ENCODE data around the gene GGTLC3.
"Not testable (repeated sequence)": the region's sequence is repeated elsewhere in the genome, so short reads cannot be mapped to it uniquely, and the experiment has no call there.

GGTLC3 gene

DNA sequence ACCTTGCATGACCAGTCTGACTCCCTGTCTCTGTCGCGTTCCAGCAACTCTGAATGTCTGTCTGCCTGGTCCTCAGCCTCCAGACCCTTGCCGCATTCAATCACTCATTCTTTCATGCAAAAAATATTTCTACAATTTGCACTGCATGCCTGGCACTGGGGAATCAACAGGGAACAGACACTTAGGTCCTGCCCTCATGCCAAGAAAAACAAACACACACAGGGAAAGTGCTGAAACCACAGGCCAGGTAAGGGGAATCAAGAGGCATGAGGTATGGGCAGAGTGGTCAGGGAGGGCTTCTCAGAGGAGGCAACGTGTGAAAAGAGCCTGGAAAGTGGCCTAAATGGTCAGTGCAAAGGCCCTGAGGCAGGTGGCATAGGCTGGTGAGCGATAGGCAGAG is at the start of gene GGTLC3:
Gene GGTLC3, minus strand, starts transcription at position 101 of the 400 bp plus-strand sequence. CDS start 264 bp downstream, outside the sequence.
- in situ Hi-C loops (cut with HindIII; ENCODE audit: low sequenced_read_pairs): not testable (repeated sequence)

DNA sequence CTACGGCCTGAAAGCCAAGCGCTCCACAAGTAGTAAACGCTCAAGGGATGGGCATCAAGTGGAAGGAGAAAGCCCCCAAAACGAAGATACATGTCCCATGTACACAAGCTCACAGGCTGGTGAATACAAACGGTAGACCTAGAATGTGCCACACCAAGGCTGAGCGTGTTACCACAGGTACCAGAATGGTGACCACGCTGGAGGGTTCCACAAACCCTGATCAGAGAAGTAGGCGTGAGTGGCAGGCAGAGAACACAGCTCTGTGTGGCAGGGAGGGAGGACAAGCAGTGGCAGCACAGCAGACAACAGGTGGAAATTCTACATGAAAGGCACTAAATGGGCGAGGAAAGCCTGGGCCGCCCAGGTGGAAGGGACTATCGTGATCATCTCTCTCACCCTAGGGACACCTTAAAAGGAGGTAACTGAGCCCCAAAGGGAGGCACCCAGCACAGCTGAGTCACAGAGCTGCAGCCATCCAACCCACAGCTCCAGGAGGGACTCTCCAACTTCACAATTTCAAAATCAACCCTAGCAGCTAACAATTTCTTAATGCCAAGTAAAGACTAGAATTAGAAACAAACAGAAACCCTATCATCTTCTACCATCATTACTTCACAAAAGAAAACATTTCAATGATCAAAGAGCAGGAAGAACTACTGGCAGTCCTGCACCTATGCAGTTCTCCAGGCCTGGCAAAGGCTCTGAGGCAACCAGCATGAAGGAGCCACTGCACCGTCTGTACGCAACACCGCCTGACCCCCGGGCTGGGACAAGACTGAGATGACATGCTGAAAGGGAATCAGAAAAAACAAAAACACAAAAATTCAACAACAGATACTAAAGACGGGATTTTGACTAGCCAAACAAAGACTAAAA is 42.4 kb upstream of the GGTLC3 start:
- in situ Hi-C loops (cut with HindIII; ENCODE audit: low sequenced_read_pairs): not testable (repeated sequence)

DNA sequence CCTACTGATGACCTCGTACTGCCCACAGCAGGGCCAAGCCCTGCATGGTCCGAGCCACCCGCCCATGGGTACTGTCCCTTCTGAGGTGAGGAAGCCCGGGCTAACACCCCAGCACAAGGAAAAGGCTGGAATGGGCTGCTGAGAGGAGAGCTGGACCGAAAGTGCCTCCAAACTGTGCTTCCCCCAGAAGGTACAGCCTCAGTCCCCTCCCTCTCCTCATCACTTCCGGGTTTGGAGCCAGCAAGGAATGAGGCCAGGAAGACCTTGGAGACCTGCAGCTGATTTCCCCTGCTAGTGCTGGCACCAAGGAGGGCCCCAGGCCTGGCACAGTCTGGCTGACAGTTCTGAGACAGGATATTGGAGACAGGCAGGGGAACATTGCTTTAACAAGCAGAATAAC is 41.0 kb upstream of the GGTLC3 start:
- in situ Hi-C loops (cut with HindIII; ENCODE audit: low sequenced_read_pairs): not testable (repeated sequence)

- in situ Hi-C loops (cut with HindIII; ENCODE audit: low sequenced_read_pairs): not testable (repeated sequence)
Measured at GRCh38 chr22:18558516-18558915, 40.6 kb upstream of the GGTLC3 start.

DNA sequence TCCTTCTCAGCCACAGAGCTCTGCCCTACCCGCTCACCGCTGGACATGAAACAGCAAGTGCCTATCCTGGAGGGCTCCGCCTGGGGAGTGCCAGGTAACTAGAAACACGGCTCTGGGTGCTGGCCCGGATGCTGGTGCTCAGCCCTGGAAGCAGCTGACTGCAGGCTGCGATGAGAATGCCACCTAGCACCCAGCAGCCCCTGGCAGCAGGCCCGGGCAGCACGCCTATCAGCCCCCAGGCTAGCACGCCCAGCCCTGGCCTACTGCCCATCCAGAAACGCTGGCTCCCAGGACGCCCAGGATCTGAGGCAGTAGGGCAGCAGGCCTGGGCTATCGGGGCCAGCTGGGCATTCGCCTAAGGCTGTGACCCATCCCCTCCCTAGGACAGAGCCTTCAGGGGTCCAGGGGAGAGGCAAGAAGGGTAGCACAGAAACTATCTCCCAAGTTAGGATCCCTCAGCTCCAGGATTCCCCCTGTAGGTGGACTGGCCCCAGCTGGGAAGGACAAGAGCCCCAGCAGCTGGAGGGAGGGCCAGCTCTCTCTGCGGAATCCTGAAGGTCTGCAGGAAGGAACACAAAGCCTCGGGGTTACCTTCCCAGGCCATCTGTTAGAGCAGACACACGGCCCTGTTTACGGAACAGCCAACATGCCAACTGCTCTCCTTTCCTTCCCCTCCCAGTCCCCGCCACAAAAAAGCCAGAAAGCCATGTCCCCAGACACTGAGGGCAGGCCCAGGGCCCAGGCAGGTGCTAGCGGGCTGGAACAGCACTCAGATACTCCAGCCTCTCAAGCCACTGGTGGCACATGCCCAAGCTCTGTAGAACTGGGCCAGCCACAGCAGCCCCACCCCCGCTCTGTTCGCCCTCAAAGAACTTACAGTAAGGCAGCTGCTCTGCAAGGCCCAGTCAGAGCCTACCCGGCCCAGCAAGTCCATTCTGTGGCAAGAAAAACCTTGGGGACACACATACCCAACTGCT is 36.6 kb upstream of the GGTLC3 start:
- in situ Hi-C loops (cut with HindIII; ENCODE audit: low sequenced_read_pairs): not testable (repeated sequence)

GRCh38 chr22:18552839-18553597 is 35.1 kb upstream of the GGTLC3 start:
- in situ Hi-C loops (cut with HindIII; ENCODE audit: low sequenced_read_pairs): not testable (repeated sequence)

DNA sequence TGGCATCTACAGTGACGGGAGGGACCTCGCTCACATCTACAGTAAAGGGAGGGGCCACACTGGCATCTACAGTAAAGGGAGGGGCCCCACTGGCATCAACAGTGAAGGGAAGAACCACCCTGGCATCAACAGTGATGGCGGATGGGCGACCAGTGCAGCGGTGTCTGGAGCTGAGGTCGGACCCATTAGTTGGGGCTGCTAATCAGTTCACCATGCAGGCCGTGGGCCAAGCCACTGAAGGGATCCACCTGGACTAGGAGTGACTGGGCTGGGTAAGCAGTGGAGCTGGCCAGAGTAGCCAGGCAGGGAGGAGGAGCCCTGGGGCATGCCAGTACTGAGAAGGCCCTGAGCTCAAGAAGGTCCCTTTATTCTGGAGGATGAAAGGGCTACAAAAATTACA is 33.1 kb upstream of the GGTLC3 start:
- in situ Hi-C loops (cut with HindIII; ENCODE audit: low sequenced_read_pairs): not testable (repeated sequence)

DNA sequence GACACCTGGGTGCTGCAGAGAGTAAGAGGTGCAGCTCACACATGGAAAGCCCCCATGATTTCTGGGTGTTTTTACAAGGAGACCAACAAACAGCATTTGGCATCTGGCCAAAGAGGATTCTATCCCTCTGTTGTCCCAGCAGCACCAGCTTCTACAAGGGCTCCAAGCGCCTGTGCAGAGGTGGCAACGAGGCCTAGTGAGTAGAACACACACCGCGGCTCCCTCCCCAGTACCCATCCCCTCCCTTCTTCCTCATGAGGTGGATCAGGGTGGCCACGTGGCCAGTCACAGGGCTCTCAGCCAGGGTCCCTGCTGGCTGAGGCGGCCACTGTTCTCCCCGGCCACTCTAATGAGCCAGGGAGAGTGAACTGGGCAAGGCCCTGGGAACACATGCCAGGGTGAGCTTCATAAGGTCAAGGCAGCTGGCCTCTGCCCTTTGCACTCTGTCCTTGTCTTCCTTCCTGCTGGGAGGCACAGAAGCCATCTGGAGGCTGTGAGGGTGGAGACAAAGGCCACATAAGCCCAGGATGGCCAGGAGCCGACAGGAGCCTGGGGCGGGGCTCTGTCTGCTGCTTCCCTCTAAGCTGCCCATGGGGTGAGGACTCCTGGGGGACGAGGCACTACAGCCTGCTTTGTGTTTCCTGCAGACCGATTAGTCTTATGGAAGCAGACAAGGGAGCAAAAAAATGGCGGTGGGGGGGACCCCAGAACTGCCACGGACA is 31.7 kb upstream of the GGTLC3 start:
- in situ Hi-C loops (cut with HindIII; ENCODE audit: low sequenced_read_pairs): not testable (repeated sequence)

DNA sequence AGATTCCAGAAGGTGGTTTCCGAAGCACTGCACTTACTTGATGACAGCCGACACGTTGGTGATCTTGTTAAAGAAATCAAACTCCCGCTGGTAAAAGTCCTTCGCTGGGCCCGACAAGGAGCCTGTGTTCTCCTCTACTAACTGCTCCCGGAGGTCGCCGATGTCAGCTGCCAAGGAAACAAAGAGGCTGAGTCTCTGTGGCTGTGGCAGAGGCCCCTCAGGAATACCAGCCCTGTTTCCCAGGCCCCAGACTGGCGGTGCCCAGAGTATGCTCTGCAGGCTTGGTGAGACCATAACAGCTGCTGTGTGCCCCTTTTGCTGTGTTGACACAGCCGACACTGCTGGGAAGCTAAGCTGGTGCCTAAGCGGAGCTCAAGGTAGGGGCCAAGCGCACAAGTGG is 26.7 kb upstream of the GGTLC3 start:
- in situ Hi-C loops (cut with HindIII; ENCODE audit: low sequenced_read_pairs): not testable (repeated sequence)

GRCh38 chr22:18543400-18543799 is 25.4 kb upstream of the GGTLC3 start:
- in situ Hi-C loops (cut with HindIII; ENCODE audit: low sequenced_read_pairs): not testable (repeated sequence)

DNA sequence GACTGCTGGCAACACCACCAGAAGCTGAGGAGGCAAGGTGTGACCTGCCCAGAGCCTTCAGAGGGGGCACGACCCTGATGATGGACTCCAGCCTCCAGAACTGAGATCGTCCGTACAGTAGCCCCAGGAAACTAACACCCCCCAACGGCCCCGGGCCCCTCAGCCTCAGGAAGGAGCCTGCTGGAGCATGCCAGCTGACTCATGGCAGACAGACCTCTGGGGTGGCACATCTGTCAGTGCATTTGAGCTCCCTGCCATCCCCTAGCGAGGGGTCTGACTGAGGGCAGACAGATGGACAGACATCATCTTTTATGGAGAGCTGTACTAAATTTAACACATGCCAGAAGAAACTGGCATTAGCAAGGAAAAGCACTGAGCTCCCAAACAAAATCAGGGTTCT is 22.0 kb upstream of the GGTLC3 start:
- in situ Hi-C loops (cut with HindIII; ENCODE audit: low sequenced_read_pairs): not testable (repeated sequence)

DNA sequence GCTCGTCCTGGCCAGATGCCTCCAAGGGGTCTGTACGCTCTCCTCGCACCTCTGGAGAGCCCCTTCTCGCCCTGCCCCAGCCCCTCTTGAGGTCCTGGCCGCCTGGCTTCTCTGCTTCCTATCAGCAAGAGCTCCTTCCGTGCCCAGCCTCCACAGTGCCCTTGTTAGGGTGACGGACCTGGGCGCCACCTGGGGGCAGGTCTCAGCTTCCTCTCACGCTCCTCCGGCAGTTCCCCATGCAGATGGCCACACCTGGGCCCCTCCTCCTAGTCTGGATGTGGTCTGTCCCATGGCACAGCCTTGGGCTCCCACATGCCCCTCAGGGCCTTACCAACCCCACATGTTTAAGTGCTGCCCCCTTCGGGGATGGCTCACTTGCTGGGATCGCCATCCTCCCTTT is 16.4 kb upstream of the GGTLC3 start:
- in situ Hi-C loops (cut with HindIII; ENCODE audit: low sequenced_read_pairs): not testable (repeated sequence)

DNA sequence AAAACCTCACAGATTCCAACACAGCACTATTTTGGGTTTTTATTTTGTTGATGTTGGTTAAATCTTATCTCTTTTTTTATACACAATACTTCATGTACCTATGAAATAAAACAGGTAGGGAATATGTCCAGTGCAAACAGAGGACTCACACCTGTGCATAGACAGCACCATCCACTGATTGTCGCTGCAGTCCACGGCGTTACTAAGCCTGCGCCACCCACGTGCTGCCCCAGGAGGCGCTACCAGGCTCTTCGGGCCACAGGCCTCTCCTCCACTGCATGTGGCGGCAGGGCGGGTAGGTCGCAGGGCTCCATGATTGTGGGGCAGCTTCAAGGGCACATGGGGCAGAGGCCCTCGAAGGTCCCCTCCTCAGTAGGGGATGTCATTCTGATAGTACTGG is 15.7 kb upstream of the GGTLC3 start:
- in situ Hi-C loops (cut with HindIII; ENCODE audit: low sequenced_read_pairs): not testable (repeated sequence)

DNA sequence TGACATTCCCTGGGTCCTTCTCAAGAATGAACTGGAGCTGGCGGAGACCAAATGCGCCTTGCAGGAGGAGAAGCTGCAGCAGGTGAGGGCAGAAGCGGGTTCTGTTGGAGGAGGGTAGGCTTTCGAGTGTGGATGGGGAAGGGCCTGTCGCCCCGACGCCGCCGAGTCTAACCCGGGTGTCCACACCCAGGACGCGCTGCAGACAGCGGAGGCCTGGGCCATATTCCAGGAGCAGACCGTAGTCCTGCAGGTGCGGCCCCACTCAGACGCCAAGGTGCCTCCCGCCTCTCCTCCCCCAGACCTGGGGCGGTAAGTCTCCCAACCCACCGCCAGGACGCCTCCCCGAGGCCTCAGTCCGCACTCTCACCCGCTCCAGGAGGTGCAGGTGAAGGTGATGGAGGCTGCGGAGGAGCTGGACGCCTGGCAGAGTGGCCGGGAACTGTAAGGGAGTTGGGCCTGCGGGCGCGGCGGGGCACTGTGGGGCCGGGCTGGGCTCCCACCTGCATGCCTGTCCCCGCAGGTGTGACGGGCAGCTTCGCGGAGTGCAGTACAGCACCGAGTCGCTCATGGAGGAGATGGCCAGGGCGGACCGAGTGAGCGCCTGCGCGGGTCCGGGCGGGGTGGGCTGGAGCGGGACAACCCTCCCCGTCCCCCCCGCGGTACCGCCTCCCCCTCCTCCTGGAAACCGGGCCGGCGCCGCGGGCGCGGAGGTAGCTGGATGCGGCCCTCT is 11.6 kb upstream of the GGTLC3 start:
- in situ Hi-C loops (cut with HindIII; ENCODE audit: low sequenced_read_pairs): not testable (repeated sequence)

- in situ Hi-C loops (cut with HindIII; ENCODE audit: low sequenced_read_pairs): not testable (repeated sequence)
Measured at GRCh38 chr22:18528597-18529415, 10.8 kb upstream of the GGTLC3 start.

DNA sequence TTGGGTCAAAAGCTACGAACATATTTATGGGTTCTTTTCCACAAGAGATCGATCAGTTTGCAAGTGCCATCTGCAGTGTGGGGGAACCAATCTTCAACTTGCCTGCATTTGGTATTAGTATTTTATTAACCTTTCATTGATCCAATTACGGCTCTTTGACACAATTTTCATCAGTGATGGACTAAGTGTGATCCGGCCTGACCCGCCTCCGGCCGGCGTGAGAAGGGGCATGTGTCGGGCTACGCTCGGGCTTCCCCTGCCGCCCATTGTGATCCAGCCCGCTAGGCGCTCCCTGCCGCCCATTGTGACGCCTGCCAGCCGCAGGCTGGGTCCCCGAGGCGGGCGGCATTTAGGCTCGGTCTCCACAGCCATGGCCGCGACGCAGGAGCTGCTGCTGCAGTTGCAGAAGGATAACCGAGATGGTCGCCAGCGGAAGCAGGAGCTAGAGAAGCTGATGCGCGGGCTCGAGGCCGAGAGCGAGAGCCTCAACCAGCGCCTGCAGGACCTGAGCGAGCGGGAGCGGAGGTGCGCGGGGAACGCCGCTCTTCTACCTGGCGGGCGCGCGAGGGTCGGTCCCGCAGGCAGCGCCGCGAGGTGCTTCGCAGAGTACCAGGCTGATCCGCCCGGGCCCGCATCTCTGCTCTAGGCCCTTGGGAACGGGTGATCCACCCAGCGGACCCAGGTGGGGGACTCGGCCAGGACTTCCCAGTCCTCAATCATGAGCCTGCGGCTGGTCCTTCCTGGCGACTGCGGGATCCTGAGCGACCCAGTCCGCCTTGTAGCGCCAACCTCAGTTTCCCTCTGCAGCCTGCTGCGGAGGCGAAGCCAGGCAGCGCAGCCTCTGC is 10.0 kb upstream of the GGTLC3 start, which contains the start of gene TMEM191B:
Gene TMEM191B, plus strand, starts transcription at position 51 of the 845 bp plus-strand sequence. Its CDS starts 179 bp downstream, at position 230.
- in situ Hi-C loops (cut with HindIII; ENCODE audit: low sequenced_read_pairs): not testable (repeated sequence)

DNA sequence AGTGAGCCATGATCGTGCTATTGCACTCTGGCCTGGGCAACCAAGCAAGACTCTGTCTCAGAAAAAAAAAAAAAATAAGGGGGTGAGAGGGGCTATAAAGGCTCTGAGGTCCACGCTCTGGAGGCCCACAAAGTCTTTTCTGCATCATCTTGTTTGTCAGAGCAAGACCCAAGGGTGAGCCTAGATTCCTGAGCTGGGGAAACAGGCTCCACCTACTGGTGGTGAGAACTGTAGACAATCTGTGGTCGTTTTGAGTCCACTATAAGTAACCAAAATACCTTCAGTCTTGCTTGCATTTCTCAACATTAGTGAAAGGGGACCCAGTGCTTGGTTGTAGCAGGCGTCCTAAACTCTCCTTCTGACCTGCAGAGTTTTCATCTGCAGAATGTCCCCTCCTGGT is 5.4 kb upstream of the GGTLC3 start:
- in situ Hi-C loops (cut with HindIII; ENCODE audit: low sequenced_read_pairs): not testable (repeated sequence)
